GM19035 (cell line): ENCODE data around the gene CACNA1B.
"Not testable (repeated sequence)": the region's sequence is repeated elsewhere in the genome, so short reads cannot be mapped to it uniquely, and the experiment has no call there.

Experiments
- ATAC-seq: cut with Tn5 transposase; IDR thresholded peaks from one replicate; pipeline ENCODE4 v1.9.1; 2021; ENCODE audit not compliant: unreplicated experiment

CACNA1B gene

DNA sequence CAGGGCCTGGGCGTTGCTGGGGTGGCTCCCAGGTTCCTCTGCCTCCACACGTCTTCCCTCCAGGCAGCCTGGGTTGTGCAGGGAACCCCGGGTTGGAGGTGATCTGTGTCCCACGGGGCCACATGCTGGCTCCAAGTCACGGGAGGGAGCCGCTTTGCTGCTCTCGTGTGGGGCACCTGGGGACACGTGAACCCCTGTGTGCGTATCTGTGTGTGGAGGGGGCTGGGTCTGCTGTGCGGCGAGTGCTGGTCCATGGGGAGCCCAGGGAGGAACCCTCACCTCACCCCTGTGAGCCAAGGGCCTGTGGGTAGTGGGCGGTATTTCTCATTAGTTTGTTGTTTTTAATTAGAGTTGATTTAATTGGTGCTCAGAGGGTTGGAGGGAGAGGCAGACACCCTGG is 7.5 kb downstream of the CACNA1B start:
- not testable (repeated sequence) for ATAC-seq

- not testable (repeated sequence) for ATAC-seq
These were observed 11.0 kb downstream of the CACNA1B start for GRCh38 chr9:137888621-137889020.

DNA sequence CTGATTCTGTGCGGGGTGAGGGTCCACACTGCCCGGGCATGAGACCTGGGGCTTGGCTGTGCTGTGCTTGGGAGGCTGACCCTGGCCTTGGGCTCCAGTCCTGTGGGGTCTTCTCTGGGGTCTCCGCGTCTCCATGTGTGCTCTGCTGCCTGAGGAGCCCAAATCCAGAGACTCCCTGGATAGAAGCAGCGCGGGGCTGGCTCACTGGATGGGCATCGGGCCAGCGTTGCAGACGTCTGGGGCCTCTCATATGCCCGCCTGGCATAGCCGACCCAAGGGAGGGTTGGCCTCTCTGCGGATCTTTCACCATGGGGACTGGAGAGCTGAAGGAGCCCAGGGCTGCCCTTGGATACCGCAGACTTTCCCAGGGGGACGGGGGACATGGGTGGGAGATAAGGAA is 12.4 kb downstream of the CACNA1B start:
- ATAC-seq = not testable (repeated sequence)

- ATAC-seq = not testable (repeated sequence)
These were observed 13.4 kb downstream of the CACNA1B start for GRCh38 chr9:137890768-137891587.

GRCh38 chr9:137891588-137892423 is 14.2 kb downstream of the CACNA1B start:
- no peak for ATAC-seq

DNA sequence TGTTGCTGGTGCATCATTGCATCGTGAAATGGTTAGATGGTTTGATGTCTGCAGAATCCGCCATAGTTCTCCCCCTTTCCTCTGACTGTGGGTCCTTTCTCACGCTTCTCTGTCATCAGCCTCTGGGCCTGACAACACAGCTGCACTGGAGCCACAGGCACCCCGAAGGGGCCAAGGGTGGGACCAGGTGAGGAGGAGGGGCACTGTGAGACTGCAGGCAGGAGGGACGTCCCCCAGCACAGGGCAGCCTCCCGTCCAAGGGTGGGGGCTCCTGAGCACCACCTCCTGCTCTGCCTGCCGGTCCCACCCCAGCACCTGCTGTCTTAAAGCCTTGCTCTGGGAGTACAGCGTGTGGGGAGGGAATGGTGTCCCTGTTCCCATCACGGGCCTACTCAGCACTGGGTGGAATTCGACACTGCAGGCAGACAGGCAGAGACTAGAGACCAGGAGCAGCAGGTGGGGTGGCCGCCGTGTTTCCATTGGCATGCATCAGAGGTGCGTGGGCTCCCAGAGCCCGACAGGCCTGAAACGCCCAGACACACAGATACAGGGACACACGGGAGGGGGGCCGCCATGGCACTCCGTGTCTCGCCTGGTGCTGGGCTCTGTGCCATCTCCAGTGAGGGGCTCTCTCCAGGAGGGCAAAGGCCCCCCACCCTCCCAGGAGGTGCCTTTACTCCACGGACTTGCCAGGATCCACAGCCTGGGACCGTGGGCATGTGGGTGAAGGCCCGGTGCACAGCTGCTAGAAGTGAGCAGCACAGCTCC is 15.0 kb downstream of the CACNA1B start:
- no peak for ATAC-seq

GRCh38 chr9:137893670-137894069 is 16.1 kb downstream of the CACNA1B start:
- ATAC-seq = no peak

DNA sequence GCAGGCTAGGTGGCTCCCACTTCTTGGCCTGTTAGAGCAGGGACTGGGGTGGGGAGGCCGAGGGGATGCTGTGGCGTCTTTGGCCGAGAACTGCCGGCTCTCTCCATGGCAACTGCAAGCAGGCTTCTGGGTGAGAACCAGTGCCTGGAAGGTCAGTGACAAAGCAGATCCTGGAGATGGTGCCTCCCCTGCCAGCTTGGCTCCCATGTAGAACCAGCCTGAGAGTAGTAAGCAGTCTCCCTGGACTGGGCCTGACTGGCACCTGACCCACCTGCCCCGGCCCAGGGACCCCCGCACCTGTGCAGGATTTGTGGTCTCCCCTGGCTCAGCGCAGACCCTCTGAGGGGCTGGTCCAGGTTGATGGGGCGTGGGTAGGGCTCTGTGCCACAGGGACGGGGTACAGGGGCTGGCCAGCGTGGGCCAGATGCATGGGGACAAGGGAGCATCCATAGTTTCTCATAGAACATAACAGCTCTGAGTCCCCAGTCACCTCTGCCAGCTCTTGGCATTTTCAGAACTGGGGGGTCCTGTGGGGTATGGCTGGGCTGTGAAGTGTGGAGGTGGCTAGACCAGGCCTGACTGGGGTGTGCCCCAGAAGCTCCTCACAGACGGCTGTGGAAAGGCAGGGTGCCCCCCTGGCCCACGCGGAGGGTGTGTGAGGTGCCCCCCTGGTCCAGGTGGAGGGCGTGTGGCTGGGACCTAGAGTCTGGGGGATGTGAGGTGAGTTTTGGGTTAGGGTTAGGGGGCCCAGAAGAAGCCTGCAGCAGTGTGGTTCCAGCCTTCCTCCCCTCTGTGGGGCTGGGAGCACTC is 22.2 kb downstream of the CACNA1B start:
- no peak for ATAC-seq

- ATAC-seq = no peak
These were observed 23.2 kb downstream of the CACNA1B start for GRCh38 chr9:137900584-137901310.

DNA sequence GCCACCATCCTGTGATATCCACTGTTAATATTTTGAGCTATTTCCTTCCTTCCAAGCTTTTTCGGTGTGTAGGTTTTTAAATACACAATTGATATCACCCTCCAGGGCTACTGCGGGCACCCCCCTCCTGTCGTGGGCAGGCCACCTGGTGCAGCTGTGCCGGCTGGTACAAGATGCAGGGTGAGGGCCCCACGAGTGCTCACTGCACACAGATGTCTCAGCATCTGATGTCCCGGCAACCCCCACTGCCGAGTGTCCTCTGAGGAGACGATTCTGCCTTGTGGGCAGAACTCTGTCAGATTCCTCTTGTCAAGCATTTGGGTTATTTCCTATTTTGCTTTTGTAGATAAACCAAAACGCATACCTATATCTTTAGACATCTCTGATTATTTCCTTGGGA is 25.1 kb downstream of the CACNA1B start:
- ATAC-seq = no peak

DNA sequence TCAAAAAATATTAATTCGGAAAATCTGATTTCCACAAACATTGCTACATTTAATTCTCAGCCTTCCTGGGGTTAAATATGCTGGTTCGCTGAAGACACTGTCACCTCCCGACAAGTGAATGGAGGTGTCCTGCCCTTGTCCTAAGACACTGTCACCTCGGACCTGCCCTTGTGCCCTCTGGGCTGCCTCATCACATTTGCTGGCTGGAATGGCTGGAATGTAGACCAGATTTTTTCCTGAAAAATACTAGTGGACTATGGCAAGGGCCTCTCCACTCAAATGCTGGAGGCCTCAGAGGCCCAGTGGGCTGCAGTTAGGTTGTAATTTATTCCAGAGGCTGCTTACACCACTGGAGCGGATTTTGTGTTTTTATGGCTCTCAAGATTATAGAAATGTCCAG is 28.2 kb downstream of the CACNA1B start:
- no peak for ATAC-seq

DNA sequence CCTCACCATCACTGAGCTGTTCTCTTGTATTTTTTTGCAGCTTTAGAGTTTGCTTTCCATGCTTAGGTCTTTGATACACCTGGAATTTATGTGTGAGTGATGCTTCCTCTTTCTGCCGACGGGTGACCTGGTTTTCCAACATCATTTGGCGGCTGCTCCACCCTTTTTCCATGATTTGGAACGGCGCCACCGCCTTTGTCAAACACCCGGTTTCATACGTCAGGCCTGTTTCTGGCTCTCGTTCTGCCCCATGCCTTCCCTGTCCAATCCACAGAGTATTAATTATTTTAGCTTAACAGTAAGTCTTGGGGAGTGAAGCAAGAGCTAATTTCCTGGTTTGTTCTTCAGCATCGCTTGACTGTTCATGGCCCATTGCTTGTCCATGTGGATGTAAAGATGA is 30.2 kb downstream of the CACNA1B start:
- no peak for ATAC-seq

- ATAC-seq = no peak
These were observed 35.1 kb downstream of the CACNA1B start for GRCh38 chr9:137912671-137913070.

- no peak for ATAC-seq
These were observed 35.5 kb downstream of the CACNA1B start for GRCh38 chr9:137913132-137913531.

DNA sequence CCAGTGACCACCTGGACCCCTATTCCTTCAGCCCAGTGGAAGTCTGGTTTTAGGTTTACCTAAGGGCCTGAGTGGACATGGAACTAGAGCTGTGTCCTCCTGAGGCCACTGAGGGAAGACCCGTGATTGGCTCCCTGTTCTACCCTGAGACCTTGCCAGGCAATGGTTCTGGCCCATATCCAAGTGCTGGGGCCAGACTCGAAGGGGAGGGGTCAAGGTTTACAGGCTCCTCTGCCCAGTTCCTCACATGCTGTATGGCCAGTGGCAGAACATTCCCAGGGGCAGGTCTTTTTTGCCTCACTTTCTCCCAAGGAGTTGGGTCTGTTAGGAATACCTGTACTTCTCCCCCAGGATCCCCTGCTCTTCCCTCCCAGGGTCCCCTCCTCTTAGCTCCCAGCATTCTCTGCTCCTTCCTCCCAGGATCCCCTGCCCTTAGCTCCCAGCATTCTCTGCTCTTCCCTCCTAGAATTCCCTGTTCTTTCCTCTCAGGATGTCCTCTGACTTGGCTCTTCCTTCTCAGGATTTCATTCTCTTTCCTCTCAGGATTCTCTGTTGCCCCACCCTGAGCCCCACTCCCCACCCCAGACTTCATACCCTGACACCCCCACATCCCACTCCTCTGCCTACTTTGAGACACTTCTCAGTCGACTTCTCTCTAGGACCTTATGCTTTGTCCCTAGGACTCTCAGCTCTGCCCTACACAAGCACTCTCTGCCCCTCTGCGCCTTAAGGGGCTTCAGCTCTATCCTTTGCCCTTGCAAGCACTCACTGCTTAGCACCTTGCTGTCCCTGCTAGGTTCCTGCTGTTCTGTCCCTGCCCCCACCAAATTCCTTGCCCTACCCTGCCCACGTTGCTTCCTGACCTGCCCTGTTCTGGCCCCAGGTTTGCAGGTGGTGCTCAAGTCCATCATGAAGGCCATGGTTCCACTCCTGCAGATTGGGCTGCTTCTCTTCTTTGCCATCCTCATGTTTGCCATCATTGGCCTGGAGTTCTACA is 36.5 kb downstream of the CACNA1B start:
- ATAC-seq = no peak

- no peak for ATAC-seq
These were observed 39.0 kb downstream of the CACNA1B start for GRCh38 chr9:137916540-137916939.

GRCh38 chr9:137917116-137917515 is 39.5 kb downstream of the CACNA1B start:
- ATAC-seq = no peak

DNA sequence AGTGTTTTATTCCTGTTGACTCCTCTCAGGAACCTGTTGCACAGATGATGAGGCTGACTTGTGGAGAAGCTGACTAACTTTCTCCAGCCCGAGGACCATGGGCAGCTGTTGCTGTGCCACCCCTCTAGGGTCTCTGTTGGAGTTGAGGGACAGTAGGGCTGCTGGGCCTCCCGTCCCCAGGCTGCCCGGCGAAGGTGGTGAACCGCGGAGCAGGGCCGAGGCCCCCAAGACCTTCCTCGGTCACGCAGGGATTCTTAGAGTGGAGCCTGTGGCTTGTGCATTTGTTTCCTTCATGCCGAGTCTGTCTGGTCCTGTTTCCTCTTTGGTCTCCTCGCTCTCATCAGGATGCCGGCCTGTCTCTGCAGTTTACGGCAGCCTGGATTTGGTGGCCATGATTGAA is 40.2 kb downstream of the CACNA1B start:
- ATAC-seq = no peak
